ENCODE data around the gene USHBP1.
A peak's percentile ranks its signal among the peaks of the same experiment; 100 is the strongest.

DNA sequence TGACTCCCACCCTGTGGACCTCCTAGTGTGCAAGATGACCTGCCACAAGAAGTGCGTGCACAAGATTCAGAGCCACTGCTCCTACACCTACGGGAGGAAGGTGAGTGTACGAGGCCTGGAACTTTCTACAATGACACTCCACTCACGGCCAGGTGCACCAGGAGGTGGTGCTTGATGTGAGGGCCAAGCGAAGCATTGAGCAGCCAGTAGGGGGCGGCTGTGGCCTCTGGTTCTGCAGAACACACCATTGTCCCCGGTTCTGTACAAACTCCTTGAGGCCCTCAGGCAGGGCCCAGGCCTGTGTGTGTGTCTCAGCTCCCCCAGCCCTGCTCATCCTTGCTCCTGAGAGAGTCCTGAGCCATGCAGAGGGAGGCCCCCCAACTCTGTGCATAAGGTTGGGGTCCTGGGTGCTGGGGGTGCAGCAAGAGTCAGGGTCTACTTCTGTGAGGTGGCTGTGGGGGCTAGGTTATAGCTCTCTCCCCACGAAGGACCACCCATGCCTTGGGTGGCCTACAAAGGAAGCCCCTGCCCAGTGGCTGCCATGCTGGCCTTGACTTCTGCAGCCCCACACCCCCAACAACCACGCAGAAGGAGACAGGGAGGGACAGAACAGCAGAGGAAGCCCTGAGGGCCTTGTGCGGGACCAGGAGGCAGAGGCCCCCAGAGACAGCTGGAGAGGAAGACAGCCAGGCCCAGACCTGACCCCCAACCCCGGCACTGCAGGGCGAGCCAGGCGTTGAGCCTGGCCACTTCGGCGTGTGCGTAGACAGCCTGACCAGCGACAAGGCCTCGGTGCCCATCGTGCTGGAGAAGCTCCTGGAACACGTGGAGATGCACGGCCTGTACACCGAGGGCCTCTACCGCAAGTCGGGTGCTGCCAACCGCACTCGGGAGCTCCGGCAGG lies 59.1 kb downstream of the USHBP1 start:
- TF ChIP-seq, protein P1, sequence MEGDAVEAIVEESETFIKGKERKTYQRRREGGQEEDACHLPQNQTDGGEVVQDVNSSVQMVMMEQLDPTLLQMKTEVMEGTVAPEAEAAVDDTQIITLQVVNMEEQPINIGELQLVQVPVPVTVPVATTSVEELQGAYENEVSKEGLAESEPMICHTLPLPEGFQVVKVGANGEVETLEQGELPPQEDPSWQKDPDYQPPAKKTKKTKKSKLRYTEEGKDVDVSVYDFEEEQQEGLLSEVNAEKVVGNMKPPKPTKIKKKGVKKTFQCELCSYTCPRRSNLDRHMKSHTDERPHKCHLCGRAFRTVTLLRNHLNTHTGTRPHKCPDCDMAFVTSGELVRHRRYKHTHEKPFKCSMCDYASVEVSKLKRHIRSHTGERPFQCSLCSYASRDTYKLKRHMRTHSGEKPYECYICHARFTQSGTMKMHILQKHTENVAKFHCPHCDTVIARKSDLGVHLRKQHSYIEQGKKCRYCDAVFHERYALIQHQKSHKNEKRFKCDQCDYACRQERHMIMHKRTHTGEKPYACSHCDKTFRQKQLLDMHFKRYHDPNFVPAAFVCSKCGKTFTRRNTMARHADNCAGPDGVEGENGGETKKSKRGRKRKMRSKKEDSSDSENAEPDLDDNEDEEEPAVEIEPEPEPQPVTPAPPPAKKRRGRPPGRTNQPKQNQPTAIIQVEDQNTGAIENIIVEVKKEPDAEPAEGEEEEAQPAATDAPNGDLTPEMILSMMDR (IDR thresholded peaks at IDR 0.05): peak; percentile 65 to 86 (median 68)
- no peak for TF ChIP-seq POLR2A (IDR thresholded peaks at IDR 0.05)
